Esophagus squamous epithelium (tissue), 4 donors: ENCODE results near the gene MGAT5.

Source experiments
- POLR2A ChIP-seq, 4 donors: fragments of 450-650 bp; IDR thresholded peaks; one replicate each; pipeline ENCODE4 v1.6.1; 2017; ENCODE audit warnings: antibody characterized with exemption in 4 of 4, mild to moderate bottlenecking in 4 of 4, moderate library complexity in 3 of 4
- TF ChIP-seq, protein P1 (sequence below), 6 experiments: fragments of 450-650 bp in 4 of 6; fragments of 200-600 bp in 2 of 6; sonication (generic) in 2 of 6; IDR thresholded peaks; one replicate each; pipeline ENCODE4 v1.5.1; 2016 to 2019; ENCODE audit warnings: antibody characterized with exemption in 6 of 6, mild to moderate bottlenecking in 4 of 6, moderate library complexity in 4 of 6

DNA sequence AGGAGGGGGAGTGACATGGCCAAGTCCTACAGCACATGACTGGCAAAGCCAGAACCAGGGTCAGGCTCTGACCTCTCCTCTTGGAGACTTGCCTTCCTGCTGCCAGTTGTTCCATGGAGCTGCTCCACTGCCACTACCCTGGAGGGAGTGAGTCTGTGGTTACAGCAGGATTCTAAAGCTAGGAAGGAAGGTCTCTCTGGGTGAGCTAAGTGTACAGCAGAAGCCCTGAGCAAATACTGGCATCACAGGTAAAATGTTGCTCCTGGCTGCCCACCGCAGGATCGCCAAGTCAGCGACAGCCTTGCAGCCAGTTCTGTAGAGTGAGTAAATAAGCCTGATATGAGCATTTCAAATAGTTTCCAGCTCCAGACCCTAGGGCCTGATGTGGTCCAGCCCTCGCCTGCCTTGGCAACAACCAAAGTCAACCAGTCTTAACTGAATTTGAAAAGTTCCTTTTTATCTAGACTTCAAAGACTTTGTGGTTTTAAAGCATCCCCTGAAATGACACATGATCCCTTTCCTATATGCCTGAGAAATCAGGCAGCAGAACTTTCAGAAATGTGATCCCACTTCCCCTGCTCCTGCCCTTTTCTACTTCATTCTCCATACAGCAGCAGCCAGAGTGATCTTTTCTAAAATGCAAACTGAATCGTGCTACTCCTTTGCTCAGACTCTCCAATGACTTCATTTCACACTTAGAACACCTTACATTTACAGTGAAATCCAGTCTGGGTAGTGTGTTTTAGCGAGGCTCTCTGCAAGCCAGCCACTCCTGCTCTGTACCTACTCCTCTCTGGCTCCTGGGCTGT lies 114.3 kb downstream of the MGAT5 start:
- TF ChIP-seq, protein P1, sequence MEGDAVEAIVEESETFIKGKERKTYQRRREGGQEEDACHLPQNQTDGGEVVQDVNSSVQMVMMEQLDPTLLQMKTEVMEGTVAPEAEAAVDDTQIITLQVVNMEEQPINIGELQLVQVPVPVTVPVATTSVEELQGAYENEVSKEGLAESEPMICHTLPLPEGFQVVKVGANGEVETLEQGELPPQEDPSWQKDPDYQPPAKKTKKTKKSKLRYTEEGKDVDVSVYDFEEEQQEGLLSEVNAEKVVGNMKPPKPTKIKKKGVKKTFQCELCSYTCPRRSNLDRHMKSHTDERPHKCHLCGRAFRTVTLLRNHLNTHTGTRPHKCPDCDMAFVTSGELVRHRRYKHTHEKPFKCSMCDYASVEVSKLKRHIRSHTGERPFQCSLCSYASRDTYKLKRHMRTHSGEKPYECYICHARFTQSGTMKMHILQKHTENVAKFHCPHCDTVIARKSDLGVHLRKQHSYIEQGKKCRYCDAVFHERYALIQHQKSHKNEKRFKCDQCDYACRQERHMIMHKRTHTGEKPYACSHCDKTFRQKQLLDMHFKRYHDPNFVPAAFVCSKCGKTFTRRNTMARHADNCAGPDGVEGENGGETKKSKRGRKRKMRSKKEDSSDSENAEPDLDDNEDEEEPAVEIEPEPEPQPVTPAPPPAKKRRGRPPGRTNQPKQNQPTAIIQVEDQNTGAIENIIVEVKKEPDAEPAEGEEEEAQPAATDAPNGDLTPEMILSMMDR (IDR thresholded peaks at IDR 0.05), result no peak
- no peak for TF ChIP-seq POLR2A (IDR thresholded peaks at IDR 0.05)
